ENCODE data around the gene PRKRA.

PRKRA gene

DNA sequence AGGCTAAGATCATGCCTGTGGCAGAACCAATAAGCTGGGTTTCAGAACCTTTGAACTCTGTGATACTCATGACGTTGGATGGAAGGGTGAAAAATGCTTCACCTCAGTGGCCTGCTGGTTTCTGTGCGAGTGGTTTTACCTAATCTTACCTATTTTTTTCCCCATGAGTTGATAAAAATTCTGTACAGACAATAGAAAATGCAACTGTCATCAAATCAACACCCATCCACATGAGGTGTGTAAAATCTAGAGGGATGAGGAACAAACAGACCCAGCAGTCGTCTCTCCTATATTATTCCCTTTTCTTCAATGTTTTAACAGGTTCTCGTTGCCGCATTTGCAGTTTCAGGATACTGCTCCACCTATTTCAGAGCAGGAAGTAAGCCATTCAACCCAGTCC lies 67.3 kb downstream of the PRKRA start:
- H3K4me2 ChIP-seq (ENCODE audit: low read length), result no peak overlapping the region
- H3K4me3 ChIP-seq (ENCODE audit: low read length), result no peak overlapping the region
- TF ChIP-seq CTCF (IDR thresholded peaks at IDR 0.05; ENCODE audit: low read depth, low read length, poor library complexity, severe bottlenecking) (no peak), EZH2phosphoT487 (IDR thresholded peaks at IDR 0.05; ENCODE audit: borderline replicate concordance, low read length) (no peak)
- no peaks in the 10 kb centered on the region for H3F3A ChIP-seq (ENCODE audit: control insufficient read depth, insufficient read depth)
- no peaks in the 10 kb centered on the region for H4K20me1 ChIP-seq (ENCODE audit: control insufficient read depth, insufficient read depth, low read depth, low read length)
- no peaks in the 10 kb centered on the region for H3K4me1 ChIP-seq (ENCODE audit: control insufficient read depth, low read length)
- H3K27me3 ChIP-seq (ENCODE audit: control insufficient read depth, low read length), result no peaks in the 10 kb centered on the region
- no peaks in the 10 kb centered on the region for H3K9me2 ChIP-seq (replicated peaks; ENCODE audit: control insufficient read depth, low read length)
- H3K36me3 ChIP-seq (ENCODE audit: control insufficient read depth, low read length), result no peaks in the 10 kb centered on the region
- H3K79me2 ChIP-seq (ENCODE audit: control insufficient read depth, low read length), result no peaks in the 10 kb centered on the region
- no peak overlapping the region for H3K27ac ChIP-seq (ENCODE audit: low read depth, low read length)
- no peaks in the 10 kb centered on the region for H3K9me3 ChIP-seq (ENCODE audit: control insufficient read depth, insufficient read depth, low read length)
